SK-N-MC (cell line): ENCODE measurements around the gene NLRC3.
A peak's percentile ranks its signal among the peaks of the same experiment; 100 is the strongest.
"Not testable (repeated sequence)": the region's sequence is repeated elsewhere in the genome, so short reads cannot be mapped to it uniquely, and the experiment has no call there.

Source experiments
- DNase-seq: peaks from one replicate; pipeline ENCODE4 v3.0.0-alpha.2; 2011; ENCODE audit warnings: low read depth, low spot score
- H3K27ac ChIP-seq: fragments of 200-600 bp; sonication (generic); 2 replicates; pipeline ENCODE4 v1.5.1; 2016; ENCODE audit warnings: mixed run types
- H3K36me3 ChIP-seq: fragments of 200-600 bp; sonication (generic); 2 replicates; pipeline ENCODE4 v1.6.1; 2017; ENCODE audit warnings: antibody characterized with exemption, low read length, mixed read lengths; ENCODE audit not compliant: insufficient read depth
- H3K4me3 ChIP-seq: fragments of 200-600 bp; sonication (generic); 2 replicates; pipeline ENCODE4 v1.5.1; 2016
- H3K9ac ChIP-seq: fragments of 200-600 bp; sonication (generic); 2 replicates; pipeline ENCODE4 v1.8.0; 2017; ENCODE audit warnings: mixed run types, mixed read lengths; ENCODE audit not compliant: insufficient read length
- H3K9me3 ChIP-seq: fragments of 200-600 bp; sonication (generic); 2 replicates; pipeline ENCODE4 v1.6.1; 2017; ENCODE audit warnings: low read depth, mild to moderate bottlenecking, antibody characterized with exemption, low read length, moderate library complexity, mixed read lengths
- EZH2 ChIP-seq: fragments of 200-600 bp; sonication (generic); IDR thresholded peaks from one replicate; pipeline ENCODE4 v1.6.1; 2017; ENCODE audit warnings: antibody characterized with exemption
- FOXP2 ChIP-seq: optimal IDR thresholded peaks from 2 replicates; pipeline ENCODE3; 2011; ENCODE audit warnings: mild to moderate bottlenecking, moderate library complexity; ENCODE audit not compliant: insufficient read depth; ENCODE audit errors: extremely low read length, control extremely low read depth
- POLR2AphosphoS5 ChIP-seq: IDR thresholded peaks from 2 replicates; pipeline ENCODE4 v1.6.1; 2012; ENCODE audit warnings: mild to moderate bottlenecking, low read depth, low read length, borderline replicate concordance

Gene NLRC3

DNA sequence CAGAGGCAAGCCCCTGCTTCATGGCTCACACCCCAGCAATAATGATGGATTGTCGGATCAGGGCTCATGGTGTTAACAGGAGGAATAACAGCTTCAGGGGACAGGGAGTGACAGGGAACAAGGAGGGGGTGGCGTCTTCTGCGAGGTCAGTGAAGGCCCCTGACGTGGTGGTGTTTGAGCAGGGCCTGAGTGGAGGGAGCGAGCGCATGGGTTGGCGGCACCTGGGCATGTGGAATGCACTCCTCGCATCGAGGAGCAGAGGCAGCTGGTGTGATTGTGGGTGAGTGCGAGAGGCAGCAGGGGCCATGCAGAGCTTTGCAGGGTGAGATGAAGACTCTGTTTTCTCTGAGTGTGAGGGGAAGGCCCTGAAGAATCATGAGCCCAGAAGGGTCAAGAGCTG lies 43.1 kb downstream of the NLRC3 start:
- H3K4me3 ChIP-seq = no peak overlapping the region
- H3K36me3 ChIP-seq = peaks cover 30% of the 10 kb centered on the region
- H3K27ac ChIP-seq = no peak overlapping the region
- DNase-seq = no peak
- no peak overlapping the region for H3K9ac ChIP-seq
- no peak for TF ChIP-seq POLR2AphosphoS5
- no peak for TF ChIP-seq EZH2
- TF ChIP-seq FOXP2 = no peak
- no peaks in the 10 kb centered on the region for H3K9me3 ChIP-seq

DNA sequence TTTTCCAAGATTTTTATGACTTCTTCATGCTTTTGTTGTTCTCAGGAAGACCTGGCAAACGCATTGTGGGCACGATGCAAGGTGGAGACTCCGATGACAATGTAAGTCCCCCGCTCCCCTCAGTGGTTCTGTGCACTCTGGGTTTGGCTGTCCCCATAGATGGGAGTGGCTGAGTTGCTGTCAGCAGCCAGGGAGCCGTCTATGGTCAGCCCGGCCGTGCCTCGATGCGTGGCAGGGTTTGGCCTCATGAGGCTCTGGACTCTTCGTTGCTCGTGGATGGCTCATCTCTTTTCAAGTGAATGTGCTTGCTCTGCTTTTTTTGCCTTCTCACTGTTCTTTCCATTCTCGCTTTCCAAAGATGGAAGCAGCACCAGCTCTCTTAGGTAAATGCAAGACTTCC lies 44.5 kb downstream of the NLRC3 start:
- Histone ChIP-seq H3K4me3 (no peak overlapping the region), H3K36me3 (peaks cover 29% of the 10 kb centered on the region), H3K9me3 (no peaks in the 10 kb centered on the region), H3K9ac (no peak overlapping the region), H3K27ac (no peak overlapping the region)
- no peak for DNase-seq
- TF ChIP-seq FOXP2 (no peak), POLR2AphosphoS5 (no peak), EZH2 (no peak)

DNA sequence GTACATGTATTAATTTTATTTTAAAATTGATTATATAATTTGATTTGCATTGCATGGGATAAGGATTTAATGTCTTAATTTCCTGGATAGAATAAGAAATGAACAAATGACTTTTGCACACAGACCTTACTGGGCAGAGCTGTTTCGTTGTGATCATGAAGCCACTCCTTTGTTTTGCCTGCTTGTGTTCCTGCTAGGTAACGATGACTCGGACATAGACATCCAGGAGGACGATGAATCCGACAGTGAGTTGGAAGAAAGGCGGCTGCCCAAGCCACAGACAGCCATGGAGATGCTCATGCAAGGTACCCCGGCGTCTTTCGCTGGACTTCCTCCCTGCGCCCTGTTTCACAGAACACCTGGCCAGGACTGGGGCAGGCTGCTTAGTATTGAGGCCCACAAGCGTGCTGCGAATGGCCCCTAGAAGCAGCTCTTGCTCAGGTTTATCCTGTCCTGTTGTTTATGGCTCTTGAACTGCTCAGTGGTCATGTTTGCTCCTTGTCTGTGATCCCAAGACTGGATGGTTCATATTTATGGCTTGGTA lies 46.8 kb downstream of the NLRC3 start:
- no peaks in the 10 kb centered on the region for H3K9me3 ChIP-seq
- no peak overlapping the region for H3K27ac ChIP-seq
- H3K36me3 ChIP-seq = peaks cover 17% of the 10 kb centered on the region
- no peak overlapping the region for H3K9ac ChIP-seq
- DNase-seq = no peak
- no peak for TF ChIP-seq POLR2AphosphoS5
- TF ChIP-seq EZH2 = no peak
- no peak overlapping the region for H3K4me3 ChIP-seq

DNA sequence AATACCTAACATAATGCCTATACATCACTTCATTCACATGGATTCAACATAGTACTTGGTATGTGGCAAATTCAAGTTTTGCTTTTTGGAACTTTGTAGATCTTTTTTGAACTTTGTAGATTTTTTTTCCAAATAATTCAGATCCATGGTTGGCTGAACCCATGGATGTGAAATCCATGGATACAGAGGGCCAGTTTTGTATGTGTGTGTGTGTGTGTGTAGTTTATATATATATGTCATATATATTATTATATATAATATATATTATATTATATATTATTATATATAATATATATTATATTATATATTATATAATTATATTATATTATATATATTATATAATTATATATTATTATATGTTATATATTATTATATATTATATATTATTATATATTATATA lies 48.0 kb downstream of the NLRC3 start:
- Histone ChIP-seq H3K9me3 (no peaks in the 10 kb centered on the region), H3K9ac (no peak overlapping the region)

DNA sequence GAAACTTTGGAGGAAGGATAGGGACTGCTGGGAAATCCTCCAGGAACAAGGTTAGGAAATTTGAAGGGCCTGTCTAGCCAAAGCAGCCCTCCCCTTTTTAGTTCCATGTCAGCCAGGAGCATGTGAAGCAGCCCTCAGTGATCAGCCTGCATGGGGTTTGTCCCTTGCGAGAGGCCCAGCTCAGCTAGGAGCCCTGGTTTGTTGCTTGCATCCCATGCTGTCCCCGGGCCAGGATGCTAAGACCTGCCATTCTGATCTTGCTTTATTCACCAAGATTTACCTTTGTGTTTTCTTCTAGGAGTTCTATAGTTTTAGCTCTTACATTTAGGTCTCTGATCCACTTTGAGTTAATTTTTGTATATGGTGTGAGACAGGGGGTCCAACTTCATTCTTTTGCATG lies 48.8 kb downstream of the NLRC3 start:
- Histone ChIP-seq H3K9ac (no peak overlapping the region), H3K36me3 (peaks cover 27% of the 10 kb centered on the region), H3K4me3 (no peak overlapping the region), H3K9me3 (no peaks in the 10 kb centered on the region), H3K27ac (no peak overlapping the region)
- DNase-seq = no peak
- TF ChIP-seq POLR2AphosphoS5 (no peak), FOXP2 (no peak), EZH2 (no peak)

More for the DNA sequence above, 48.0 kb downstream of the NLRC3 start:
- no peak overlapping the region for H3K27ac ChIP-seq
- peaks cover 20% of the 10 kb centered on the region for H3K36me3 ChIP-seq
- TF ChIP-seq POLR2AphosphoS5 (no peak), FOXP2 (no peak), EZH2 (no peak)
- no peak overlapping the region for H3K4me3 ChIP-seq
- no peak for DNase-seq

DNA sequence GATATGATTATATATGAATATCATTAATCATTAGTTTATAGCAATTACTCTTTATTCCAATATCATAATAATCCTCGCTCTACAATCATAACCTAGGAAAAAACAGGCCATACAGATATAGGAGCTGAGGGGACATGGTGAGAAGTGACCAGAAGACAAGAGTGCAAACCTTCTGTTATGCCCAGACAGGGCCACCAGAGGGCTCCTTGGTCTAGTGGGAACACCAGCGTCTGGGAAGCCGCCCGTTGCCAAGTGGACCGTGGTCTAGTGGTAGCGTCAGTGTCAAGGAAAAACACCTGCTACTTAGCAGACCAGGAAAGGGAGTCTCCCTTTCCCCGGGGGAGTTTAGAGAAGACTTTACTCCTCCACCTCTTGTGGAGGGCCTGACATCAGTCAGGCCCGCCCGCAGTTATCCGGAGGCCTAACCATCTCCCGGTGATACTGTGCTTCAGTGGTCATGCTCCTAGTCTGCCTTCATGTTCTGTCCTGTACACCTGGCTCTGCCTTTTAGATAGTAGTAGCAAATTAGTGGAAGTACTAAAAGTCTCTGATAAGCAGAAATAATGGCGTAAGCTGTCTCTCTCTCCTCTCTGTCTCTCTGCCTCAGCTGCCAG lies 49.9 kb downstream of the NLRC3 start:
- not testable (repeated sequence) for H3K9ac ChIP-seq, H3K4me3 ChIP-seq, H3K27ac ChIP-seq, H3K9me3 ChIP-seq, DNase-seq
- peaks cover 30% of the 10 kb centered on the region for H3K36me3 ChIP-seq

DNA sequence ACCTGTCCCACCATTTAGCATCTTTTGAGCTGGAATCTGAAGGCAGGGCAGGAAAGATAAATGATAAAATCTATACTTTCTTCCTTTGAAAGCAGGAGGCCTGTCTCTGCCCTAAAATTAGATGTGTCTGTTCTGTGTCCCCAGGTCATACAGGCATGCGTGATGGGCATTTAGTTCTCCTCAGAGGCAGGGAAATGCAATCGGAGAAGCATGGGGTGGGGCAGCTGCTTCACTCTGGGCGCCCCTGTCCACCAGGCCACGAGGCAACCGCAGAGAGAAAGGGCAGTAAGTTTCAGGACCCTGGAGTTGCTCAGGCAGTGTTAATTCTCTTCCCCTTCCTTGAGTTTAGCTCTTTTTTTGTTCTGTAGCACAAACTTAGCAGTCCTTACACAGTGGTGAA lies 51.3 kb downstream of the NLRC3 start:
- no peaks in the 10 kb centered on the region for H3K9me3 ChIP-seq
- DNase-seq = no peak
- TF ChIP-seq EZH2 (no peak), FOXP2 (no peak), POLR2AphosphoS5 (no peak)
- H3K36me3 ChIP-seq = peaks cover 30% of the 10 kb centered on the region
- H3K4me3 ChIP-seq = no peak overlapping the region
- H3K9ac ChIP-seq = no peak overlapping the region
- H3K27ac ChIP-seq = no peak overlapping the region

DNA sequence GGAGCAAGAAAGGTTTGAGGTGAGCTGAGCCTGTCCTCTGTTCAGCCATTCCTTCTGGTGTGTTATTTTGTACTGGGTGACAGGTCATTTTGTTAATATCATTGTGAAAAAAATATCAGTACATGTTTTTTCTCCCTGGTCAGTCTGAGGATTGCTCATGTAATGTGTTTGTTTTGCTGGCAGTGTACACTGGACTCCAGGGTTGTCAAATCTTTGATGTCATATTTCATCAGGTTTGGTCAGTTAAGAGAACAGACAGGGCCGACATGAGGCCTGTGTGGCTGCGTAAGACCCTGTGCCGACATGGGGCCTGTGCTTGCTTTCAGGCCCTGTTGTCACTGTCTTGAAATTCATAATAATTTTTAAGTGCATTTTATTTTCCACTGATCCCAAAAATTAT lies 53.9 kb downstream of the NLRC3 start:
- TF ChIP-seq EZH2 (no peak), FOXP2 (no peak), POLR2AphosphoS5 (no peak)
- no peak overlapping the region for H3K27ac ChIP-seq
- no peak for DNase-seq
- no peaks in the 10 kb centered on the region for H3K9me3 ChIP-seq
- no peak overlapping the region for H3K4me3 ChIP-seq
- H3K9ac ChIP-seq = no peak overlapping the region
- H3K36me3 ChIP-seq = peaks cover 22% of the 10 kb centered on the region

DNA sequence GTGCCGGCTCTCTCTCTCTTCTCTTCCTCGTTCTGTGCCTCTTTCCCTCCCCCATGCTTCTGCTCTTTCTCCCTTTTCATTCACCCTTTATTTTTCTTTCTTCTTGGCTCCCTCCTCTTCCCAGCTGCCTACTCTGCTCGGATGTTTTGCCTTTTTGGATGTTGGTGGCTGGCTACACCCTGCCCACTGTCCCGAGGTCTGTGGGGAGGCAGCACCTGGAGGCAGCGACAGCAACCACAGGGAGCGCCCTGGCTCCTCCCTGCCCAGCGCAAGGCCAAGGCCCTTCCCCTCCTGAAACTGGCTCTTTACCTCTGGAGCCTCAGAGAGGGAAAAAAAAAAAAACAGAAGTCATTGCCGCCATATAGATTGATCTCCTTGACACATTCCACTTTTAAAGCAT lies 56.4 kb downstream of the NLRC3 start:
- DNase-seq = no peak
- H3K9ac ChIP-seq = no peak overlapping the region
- H3K4me3 ChIP-seq = no peak overlapping the region
- H3K27ac ChIP-seq = peak overlapping the region; percentile 64; the same call in 1 of the 2 replicates
- H3K9me3 ChIP-seq = no peaks in the 10 kb centered on the region
- TF ChIP-seq POLR2AphosphoS5 = no peak
- no peak for TF ChIP-seq EZH2
- TF ChIP-seq FOXP2 = no peak
- peaks cover 35% of the 10 kb centered on the region for H3K36me3 ChIP-seq
